ENCODE data around the gene FUT8.
A peak's percentile ranks its signal among the peaks of the same experiment; 100 is the strongest.

Gene FUT8

DNA sequence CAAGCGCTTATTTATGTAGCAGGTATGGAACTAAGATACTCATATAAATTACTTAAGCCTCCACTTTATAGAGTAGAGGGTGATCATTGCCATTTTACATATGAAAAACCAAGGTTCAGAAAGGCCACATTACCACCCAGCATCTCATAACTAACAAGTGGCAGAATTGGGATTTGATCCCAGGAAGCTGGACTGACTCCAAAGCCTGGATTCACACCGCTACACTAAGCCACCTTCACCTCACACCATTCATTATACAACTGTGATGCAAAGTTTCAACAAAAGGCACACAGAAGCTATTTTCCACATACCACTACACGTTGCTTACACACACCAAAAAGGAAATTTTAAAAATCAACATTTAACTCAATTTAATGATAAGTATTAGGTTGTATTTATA is 370.6 kb downstream of the FUT8 start:
- DNase-seq = no peak

DNA sequence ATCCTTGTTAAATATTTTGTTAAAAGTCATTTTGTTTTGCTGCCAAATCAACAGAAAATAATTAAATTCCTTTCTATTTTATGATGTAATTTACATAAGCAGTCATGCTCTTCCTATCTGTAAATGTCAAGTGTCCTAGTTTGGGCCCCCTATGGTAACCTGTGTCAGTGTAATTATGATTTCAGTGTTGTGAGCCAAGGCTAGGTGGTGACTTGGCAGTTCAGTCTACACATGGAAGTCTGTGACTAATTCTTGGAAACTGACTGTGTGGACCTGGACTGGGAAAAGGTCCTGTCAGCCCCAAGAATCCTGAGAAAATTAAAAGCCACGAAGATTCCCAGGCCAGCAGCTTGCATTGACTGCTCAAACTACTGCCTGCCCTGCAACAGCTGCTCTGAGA is 371.0 kb downstream of the FUT8 start:
- no peak for DNase-seq

DNA sequence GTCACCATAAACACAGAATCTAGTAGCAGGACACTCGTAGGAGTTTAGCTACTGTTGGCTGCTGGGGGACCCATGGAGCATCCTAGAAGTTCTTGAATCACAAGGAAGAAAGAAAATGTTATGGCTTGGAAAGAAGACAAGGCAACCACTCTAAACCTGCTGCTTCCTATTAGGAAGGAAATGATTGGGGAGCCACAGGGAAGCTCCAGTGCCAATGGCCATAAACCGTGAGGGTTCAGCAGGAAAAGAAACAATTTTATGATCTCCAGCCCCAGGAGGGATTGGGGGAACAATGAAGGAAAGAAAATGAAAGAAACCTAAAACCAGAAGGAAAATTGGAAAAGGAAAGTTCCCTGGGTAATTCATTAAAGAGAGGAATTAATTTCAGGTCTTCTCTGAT is 372.0 kb downstream of the FUT8 start:
- no peak for DNase-seq

DNA sequence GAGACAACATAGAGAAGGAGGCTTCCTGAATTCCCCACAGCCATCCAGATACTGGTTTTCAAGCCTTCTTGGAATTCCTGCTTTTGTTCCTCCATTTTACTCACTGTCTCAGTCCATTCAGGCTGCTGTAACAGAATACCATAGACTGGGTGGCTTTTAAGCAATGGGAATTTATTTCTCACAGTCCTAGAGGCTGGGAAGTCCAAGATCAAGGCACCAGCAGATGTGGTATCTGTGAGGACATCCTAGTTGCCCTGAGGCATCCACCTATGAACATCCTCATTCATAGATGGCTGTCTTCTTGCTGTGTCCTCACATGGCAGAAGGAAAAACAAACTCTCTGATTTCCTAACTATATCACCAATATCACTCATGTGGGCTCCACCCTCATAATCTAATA is 374.9 kb downstream of the FUT8 start:
- DNase-seq = no peak

DNA sequence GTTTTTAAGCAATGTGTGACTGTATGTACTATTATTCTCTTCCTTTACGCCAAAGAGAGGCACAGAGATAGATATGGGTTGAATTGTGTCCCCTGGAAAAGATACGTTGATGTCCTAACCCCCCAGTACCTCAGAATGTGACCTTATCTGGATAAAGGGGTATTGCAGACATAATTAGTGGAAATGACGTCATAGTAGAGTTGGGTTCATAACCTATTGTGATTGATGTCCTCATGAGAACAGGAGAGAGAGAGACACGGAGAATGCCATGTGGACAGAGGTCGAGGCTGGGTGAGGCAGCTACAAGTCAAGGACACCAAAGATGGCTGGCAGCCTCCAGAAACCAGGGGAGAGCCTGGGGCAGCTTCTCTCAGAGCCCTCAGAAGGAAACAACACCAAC is 376.3 kb downstream of the FUT8 start:
- no peak for DNase-seq

DNA sequence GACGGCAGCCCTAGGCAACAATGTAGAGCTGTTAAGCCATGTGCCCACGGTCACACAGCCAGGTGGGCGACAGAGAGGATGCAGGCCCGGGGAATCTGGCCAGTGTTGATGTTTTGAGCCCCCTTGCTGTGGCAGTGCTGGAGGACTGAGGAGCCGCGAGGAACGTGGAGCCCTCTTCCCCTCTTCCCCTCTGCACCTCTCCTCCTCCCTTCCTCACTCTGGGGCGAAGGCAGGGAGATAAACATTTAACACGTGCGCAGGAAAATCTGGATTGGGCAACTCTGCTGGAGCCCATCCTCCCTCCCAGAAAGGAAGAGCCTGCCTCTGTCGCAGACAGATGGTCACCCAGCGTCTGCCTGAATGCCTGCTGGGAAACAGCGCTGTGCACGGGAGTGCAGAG is 376.8 kb downstream of the FUT8 start:
- DNase-seq = no peak

DNA sequence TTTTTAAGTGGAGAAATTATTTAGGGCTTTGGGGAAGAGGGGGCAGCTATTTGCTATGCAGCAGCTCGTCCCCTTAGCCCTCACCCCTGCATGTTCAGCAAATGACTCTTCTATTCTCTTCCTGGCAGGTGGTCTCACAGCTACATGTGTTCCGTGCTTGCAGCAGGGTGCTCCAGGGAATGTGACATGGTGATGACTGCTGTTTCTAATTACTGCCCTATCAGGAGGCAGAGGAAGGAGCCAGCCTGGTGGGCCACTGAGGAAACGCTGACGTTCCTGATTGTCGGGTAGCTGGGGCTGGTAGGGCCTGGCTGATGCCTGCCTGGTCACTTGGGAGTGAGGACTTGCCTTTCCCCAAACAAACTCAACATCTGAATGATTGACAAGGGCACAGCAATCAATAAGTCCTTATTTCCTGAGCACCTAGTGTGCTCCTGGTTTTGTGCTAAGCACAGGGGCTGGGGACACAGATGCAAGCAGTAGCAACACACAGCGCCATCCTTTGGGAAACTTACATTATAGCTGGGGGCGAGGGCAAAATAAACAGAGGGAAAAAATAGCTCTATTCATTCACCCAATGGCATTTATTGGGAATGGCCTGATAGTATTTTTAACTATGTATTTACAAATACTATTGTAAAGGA is 377.8 kb downstream of the FUT8 start:
- no peak for DNase-seq

DNA sequence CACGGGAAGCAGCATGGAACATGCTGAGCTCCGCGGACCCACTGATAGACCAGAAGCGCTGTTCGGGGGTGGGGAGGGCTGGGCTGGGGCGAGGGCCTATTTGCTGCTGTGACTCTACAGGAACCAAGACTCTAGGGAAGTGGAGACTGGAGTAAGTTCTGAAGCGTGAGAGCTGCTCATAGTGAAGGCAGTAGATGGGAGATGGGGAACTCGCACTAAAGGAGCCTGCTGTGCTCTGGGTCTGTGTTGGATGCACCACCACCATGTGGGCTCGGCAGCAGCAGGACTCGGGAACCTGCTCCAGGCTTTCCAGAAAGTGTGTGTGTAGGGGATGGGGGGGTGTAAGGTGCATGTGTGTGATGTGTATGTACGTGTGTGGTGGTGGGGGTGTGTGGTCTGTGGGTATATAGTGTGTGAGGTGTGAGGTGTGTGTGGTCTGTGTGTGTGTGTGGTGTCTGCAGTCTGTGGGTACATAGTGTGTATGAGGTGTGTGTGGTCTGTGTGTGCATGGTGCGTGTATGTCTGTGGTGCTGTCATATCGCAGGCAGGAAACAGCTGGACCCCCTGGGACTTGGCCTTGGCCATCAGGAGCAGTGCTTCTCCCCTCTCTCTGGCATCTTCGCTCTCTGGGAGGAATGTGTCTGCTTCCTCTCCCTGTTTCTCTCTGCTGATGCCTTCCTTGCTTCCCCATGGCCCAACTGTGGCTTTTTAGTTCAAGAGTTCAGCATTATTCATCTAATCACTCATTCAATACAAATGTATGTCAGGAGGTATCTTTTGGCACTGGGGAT is 378.9 kb downstream of the FUT8 start:
- DNase-seq = peak; percentile 19

DNA sequence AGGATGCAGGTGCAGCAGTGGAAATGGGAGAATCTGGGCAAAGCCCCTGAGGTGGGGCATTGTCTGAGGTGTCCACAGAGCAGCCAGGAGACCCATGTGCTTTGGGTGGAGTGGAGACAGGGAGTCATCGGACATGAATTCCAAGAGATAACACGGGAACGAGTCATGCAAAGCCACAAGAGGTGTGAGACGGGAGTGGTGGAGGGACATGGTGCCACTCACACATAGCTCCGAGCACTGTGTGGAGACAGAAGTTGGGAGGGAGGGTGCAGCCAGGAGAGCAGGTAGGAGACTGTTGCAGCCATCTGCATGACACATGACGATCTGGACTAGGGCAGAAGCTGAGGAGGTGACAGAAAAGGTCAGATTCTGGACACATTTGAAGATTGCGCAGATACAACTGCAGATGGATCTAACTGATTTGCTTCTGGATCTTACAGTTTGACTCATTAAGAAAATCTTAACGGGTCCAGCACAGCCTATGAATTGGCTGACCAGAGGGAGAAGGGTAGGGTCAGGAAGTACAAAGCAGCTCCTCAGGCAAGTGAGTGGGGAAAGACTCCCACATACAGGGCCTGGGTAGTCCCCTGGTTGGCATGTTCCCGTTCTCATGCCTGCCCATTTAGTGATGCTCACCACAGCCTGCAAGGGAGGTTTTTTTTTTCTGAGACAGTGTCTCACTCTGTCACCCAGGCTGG is 379.8 kb downstream of the FUT8 start:
- DNase-seq = no peak

All from stimulated activated CD4-positive, alpha-beta T cell treated with anti-CD3 and anti-CD28 coated beads, Interleukin-15, amount 100 ng/mL, for 24 hours (primary cell).